GM20000 (cell line): ENCODE measurements around the gene LRBA.
"Not testable (repeated sequence)": the region's sequence is repeated elsewhere in the genome, so short reads cannot be mapped to it uniquely, and the experiment has no call there.

Experiments
- DNase-seq: peaks from one replicate; pipeline ENCODE4 v3.0.0; 2012; ENCODE audit warnings: low spot score
- CTCF ChIP-seq: IDR thresholded peaks from 2 replicates; pipeline ENCODE4 v1.5.1; 2012; ENCODE audit warnings: mild to moderate bottlenecking, control low read depth; ENCODE audit errors: extremely low read depth, missing control alignments

LRBA gene

GRCh38 chr4:150673793-150674192, 341.3 kb downstream of the LRBA start:
- DNase-seq: no peak
- no peak for TF ChIP-seq CTCF

- TF ChIP-seq CTCF: no peak
- no peak for DNase-seq
Measured at GRCh38 chr4:150668824-150669223, 346.3 kb downstream of the LRBA start.

GRCh38 chr4:150664935-150665334, 350.1 kb downstream of the LRBA start:
- TF ChIP-seq CTCF: no peak
- DNase-seq: no peak

GRCh38 chr4:150662686-150663085, 352.4 kb downstream of the LRBA start:
- DNase-seq: no peak
- TF ChIP-seq CTCF: no peak

- DNase-seq: not testable (repeated sequence)
Measured at GRCh38 chr4:150661551-150661950, 353.5 kb downstream of the LRBA start.

- DNase-seq: not testable (repeated sequence)
Measured at GRCh38 chr4:150658258-150658657, 356.8 kb downstream of the LRBA start.

GRCh38 chr4:150656891-150657290, 358.2 kb downstream of the LRBA start:
- no peak for DNase-seq
- no peak for TF ChIP-seq CTCF

GRCh38 chr4:150650751-150651150, 364.3 kb downstream of the LRBA start:
- no peak for DNase-seq
- no peak for TF ChIP-seq CTCF

GRCh38 chr4:150648123-150648522, 367.0 kb downstream of the LRBA start:
- no peak for TF ChIP-seq CTCF
- no peak for DNase-seq
